OCI-LY1 (cell line): ENCODE measurements around the gene CDK18.

Experiments
- H2AFZ ChIP-seq: fragments of 200-600 bp; sonication (generic), shearing (Covaris generic); 2 replicates; pipeline ENCODE4 v1.6.0; 2014; ENCODE audit warnings: antibody characterized with exemption, mild to moderate bottlenecking, low read length
- H3F3A ChIP-seq: fragments of 200-600 bp; sonication (generic), shearing (Covaris generic); 2 replicates; pipeline ENCODE4 v1.6.0; 2014; ENCODE audit warnings: mild to moderate bottlenecking, antibody characterized with exemption, low read length, moderate library complexity; ENCODE audit not compliant: insufficient read depth
- H3K27ac ChIP-seq: fragments of 200-600 bp; sonication (generic); 2 replicates; pipeline ENCODE4 v1.5.1; 2014; ENCODE audit warnings: low read length, mixed run types, mild to moderate bottlenecking, low read depth; ENCODE audit not compliant: poor library complexity, severe bottlenecking
- H3K27me3 ChIP-seq: fragments of 200-600 bp; sonication (generic); 2 replicates; pipeline ENCODE4 v1.6.0; 2014; ENCODE audit warnings: antibody characterized with exemption, mild to moderate bottlenecking, low read length, moderate library complexity; ENCODE audit not compliant: insufficient read depth
- H3K36me3 ChIP-seq: fragments of 200-600 bp; sonication (generic); 2 replicates; pipeline ENCODE4 v1.6.1; 2014; ENCODE audit warnings: mild to moderate bottlenecking, antibody characterized with exemption, low read length, moderate library complexity, mixed read lengths; ENCODE audit not compliant: insufficient read depth
- H3K4me1 ChIP-seq: fragments of 200-600 bp; sonication (generic); 2 replicates; pipeline ENCODE4 v1.5.1; 2014; ENCODE audit warnings: mild to moderate bottlenecking, low read length, moderate library complexity; ENCODE audit not compliant: insufficient read depth, severe bottlenecking
- H3K4me2 ChIP-seq: fragments of 200-600 bp; sonication (generic), shearing (Covaris generic); 2 replicates; pipeline ENCODE4 v1.6.1; 2014; ENCODE audit warnings: low read length
- H3K4me3 ChIP-seq: fragments of 200-600 bp; sonication (generic); 2 replicates; pipeline ENCODE4 v1.5.1; 2014; ENCODE audit warnings: low read length, low read depth, mild to moderate bottlenecking, mixed read lengths; ENCODE audit not compliant: poor library complexity, severe bottlenecking
- H3K79me2 ChIP-seq: fragments of 200-600 bp; shearing (Covaris generic); 2 replicates; pipeline ENCODE4 v1.6.1; 2016; ENCODE audit warnings: mixed run types, low read length, mixed read lengths; ENCODE audit not compliant: insufficient read depth
- H3K9ac ChIP-seq: fragments of 200-600 bp; sonication (generic), shearing (Covaris generic); 2 replicates; pipeline ENCODE4 v1.6.1; 2014; ENCODE audit warnings: mild to moderate bottlenecking, low read length, mixed read lengths
- H3K9me2 ChIP-seq: fragments of 200-600 bp; sonication (generic), shearing (Covaris generic); 2 replicates; pipeline ENCODE4 v1.6.1; 2014; ENCODE audit warnings: low read depth, mild to moderate bottlenecking, low read length, mixed read lengths
- H3K9me3 ChIP-seq: fragments of 200-600 bp; shearing (Covaris generic); 2 replicates; pipeline ENCODE4 v1.6.1; 2014; ENCODE audit warnings: low read length, mixed read lengths
- H4K20me1 ChIP-seq: fragments of 200-600 bp; sonication (generic), shearing (Covaris generic); 2 replicates; pipeline ENCODE4 v1.6.0; 2016; ENCODE audit warnings: mild to moderate bottlenecking, low read length; ENCODE audit not compliant: insufficient read depth
- EZH2 ChIP-seq: fragments of 200-600 bp; sonication (generic), shearing (Covaris generic); IDR thresholded peaks from 2 replicates; pipeline ENCODE4 v1.8.0; 2017; ENCODE audit warnings: borderline replicate concordance, mixed run types, mild to moderate bottlenecking, antibody characterized with exemption, low read length, moderate library complexity, mixed read lengths
- TF ChIP-seq, protein P1 (sequence below): fragments of 200-600 bp; sonication (generic), shearing (Covaris generic); IDR thresholded peaks from 2 replicates; pipeline ENCODE4 v1.5.1; 2017; ENCODE audit warnings: mild to moderate bottlenecking, antibody characterized with exemption, low read length, moderate library complexity, mixed read lengths

The CDK18 gene

DNA sequence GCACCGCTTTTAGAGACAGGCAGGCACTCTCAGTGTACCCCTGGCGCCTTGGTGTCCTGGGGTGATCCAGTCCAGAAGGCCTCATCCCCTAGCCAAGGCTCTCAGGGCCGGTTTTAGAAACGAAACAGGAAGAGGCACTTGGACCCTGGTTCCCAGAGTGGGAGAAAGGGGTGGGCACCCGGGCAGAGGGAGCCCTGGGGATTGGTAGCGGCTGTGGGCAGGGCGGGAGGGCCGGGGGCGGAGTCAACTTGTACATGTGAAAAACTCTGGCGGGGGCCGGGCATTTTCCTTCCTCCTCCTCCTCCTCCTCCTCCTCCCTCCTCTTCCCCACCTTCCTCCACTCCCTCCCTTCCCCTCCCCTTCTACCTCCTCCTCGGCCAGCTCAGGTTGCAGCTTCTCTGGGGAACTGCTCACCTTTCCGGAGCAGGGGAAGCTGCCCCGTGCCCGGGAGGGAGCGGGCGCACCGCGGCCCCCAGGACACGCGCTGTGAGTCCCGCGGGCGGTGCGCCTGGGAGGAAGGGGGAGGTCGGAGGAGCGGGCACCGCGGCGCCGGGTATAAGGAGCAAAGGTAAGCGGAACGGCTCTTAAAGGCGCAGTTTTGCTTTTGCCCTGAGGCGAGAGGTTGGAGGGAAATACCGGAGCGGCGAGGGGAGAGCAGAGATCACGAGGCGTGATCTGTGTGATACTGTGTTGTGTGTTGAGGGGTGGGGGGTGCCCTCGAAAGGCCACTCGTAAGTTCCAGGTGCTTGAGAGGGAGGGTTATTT lies at the start of gene CDK18:
Gene CDK18, plus strand, starts transcription at position 359 of the 765 bp plus-strand sequence. CDS start 18,499 bp downstream, outside the sequence.
- Histone ChIP-seq H3K9me2 (no peaks in the 10 kb centered on the region), H3K9me3 (no peaks in the 10 kb centered on the region), H3F3A (no peaks in the 10 kb centered on the region), H3K4me3 (peak within 1 kb of the TSS; percentile 63), H3K4me2 (peak within 1 kb of the TSS; percentile 79), H3K4me1 (peaks cover 10% of the 10 kb centered on the region), H4K20me1 (no peaks in the 10 kb centered on the region), H2AFZ (no peak within 1 kb of the TSS), H3K27me3 (peaks cover 2% of the 10 kb centered on the region; the same call in 1 of the 2 replicates), H3K9ac (peak within 1 kb of the TSS; percentile 60), H3K79me2 (no peaks in the 10 kb centered on the region), H3K36me3 (no peaks in the 10 kb centered on the region), H3K27ac (no peak within 1 kb of the TSS)
- TF ChIP-seq, protein P1, sequence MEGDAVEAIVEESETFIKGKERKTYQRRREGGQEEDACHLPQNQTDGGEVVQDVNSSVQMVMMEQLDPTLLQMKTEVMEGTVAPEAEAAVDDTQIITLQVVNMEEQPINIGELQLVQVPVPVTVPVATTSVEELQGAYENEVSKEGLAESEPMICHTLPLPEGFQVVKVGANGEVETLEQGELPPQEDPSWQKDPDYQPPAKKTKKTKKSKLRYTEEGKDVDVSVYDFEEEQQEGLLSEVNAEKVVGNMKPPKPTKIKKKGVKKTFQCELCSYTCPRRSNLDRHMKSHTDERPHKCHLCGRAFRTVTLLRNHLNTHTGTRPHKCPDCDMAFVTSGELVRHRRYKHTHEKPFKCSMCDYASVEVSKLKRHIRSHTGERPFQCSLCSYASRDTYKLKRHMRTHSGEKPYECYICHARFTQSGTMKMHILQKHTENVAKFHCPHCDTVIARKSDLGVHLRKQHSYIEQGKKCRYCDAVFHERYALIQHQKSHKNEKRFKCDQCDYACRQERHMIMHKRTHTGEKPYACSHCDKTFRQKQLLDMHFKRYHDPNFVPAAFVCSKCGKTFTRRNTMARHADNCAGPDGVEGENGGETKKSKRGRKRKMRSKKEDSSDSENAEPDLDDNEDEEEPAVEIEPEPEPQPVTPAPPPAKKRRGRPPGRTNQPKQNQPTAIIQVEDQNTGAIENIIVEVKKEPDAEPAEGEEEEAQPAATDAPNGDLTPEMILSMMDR: no peak
- TF ChIP-seq EZH2: no peak

DNA sequence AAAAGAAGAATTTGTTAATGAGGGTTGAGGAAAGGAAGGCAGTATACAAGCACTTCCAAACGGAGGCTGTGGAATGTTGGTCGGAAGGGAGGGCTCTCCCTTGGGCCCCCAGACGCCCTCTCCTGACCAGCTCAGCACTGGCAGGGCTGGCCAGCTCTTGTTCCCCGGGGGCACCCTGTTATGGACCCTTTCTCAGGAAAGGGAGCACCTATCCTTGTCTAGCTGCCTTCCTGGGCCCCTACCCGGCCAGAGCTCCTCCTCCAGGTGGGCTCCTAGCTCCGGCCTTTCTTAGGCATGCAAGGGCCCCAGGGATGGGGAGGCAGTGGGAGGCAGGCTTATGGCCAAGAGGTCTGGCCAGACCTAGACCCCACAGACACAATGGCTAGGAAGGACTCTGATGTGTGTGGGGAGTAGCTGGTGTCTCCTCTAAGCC lies 49.5 kb upstream of the CDK18 start:
- TF ChIP-seq, protein P1: no peak
- no peak for TF ChIP-seq EZH2
- Histone ChIP-seq H3K36me3 (no peaks in the 10 kb centered on the region), H4K20me1 (no peaks in the 10 kb centered on the region), H2AFZ (no peak overlapping the region), H3K27me3 (no peaks in the 10 kb centered on the region), H3K9me3 (no peaks in the 10 kb centered on the region), H3F3A (no peaks in the 10 kb centered on the region), H3K27ac (no peak overlapping the region), H3K4me1 (no peaks in the 10 kb centered on the region), H3K9me2 (no peaks in the 10 kb centered on the region), H3K4me3 (no peak overlapping the region), H3K9ac (no peak overlapping the region), H3K4me2 (no peak overlapping the region), H3K79me2 (no peaks in the 10 kb centered on the region)

DNA sequence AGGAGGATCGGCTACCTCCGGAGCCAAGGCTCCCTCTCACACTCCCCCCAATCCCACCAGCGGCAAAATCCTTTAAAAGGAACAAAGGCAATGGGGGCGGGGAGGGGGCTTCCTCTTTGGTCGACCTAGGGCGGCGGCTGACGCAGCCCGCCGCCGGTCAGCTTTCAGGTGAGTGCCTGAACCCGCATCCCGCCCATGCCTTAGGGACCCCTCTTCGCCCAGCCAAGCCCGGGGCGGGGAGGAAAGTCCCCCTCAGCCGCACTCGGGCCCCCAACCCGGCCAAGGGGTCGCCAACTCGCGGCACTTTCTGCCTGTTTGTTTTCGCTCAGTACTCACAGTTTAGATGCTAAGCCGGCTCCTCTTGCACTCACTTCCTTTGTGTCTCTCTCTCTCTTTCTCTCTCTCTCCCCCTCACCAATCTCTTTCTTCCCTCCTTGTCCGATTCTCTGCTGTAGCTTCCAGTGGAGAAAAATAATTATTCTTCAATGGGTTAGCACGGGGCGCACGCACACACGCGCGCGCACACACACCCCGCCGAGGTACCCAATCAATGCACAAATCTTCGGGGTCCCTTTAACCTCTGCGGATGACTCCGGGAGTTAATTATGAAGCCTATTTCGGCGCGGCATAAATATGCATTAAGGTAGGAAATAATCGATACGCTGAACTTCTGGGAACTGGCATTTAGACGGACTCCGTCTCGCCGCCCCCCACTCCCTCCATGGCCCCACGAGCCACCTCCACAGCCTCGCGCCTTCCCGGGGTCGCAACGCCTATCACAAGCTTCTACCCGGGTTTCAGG lies 48.7 kb upstream of the CDK18 start, which contains the start of gene BLACAT1:
Gene BLACAT1, minus strand, starts transcription at position 465 of the 802 bp plus-strand sequence.
- H3K27me3 ChIP-seq: no peaks in the 10 kb centered on the region
- no peaks in the 10 kb centered on the region for H3K36me3 ChIP-seq
- H3K79me2 ChIP-seq: no peaks in the 10 kb centered on the region
- no peak within 1 kb of the TSS for H3K4me3 ChIP-seq
- no peaks in the 10 kb centered on the region for H4K20me1 ChIP-seq
- H3K27ac ChIP-seq: no peak within 1 kb of the TSS
- H3K9me2 ChIP-seq: no peaks in the 10 kb centered on the region
- no peaks in the 10 kb centered on the region for H3K9me3 ChIP-seq
- H3K9ac ChIP-seq: no peak within 1 kb of the TSS
- TF ChIP-seq, protein P1: no peak
- no peak for TF ChIP-seq EZH2
- H3F3A ChIP-seq: no peaks in the 10 kb centered on the region
- H3K4me2 ChIP-seq: no peak within 1 kb of the TSS
- H2AFZ ChIP-seq: no peak within 1 kb of the TSS
- H3K4me1 ChIP-seq: no peaks in the 10 kb centered on the region
